ENCODE measurements around the gene MARCHF2. TPM values are rescaled to one million over a fixed set of nuclear protein-coding genes. Genes with fewer than 3 reads are reported as not detected.

MARCHF2 gene
- total and polyA plus RNA-seq, 2 donors (not counting 3 experiments of a cell fraction or from before 2014, with no cell fraction given) = 43.5 to 91.9 TPM

GRCh38 chr19:8391198-8392016 is 21.7 kb upstream of the MARCHF2 start:
- no peaks in the 10 kb centered on the region for H3K9me1 ChIP-seq (replicated peaks; ENCODE audit: control insufficient read depth, extremely low read depth, insufficient read depth, low read length)
- H4K20me1 ChIP-seq (replicated peaks; ENCODE audit: control insufficient read depth, extremely low read depth, insufficient read depth, low read length) = no peaks in the 10 kb centered on the region
- no peak overlapping the region for H3K4me3 ChIP-seq (replicated peaks in 1 of 3; ENCODE audit: insufficient read depth in 1 of 3, low read depth in 1 of 3, low read length in 3 of 3)
- H3K9me3 ChIP-seq (replicated peaks; ENCODE audit: control insufficient read depth, insufficient read depth, low read length) = no peaks in the 10 kb centered on the region
- H3K27ac ChIP-seq (ENCODE audit: insufficient read depth, low read depth, low read length) = no peak overlapping the region
- intact Hi-C loops (cut with micrococcal nuclease) (no loop called here), dilution Hi-C loops (cut with MboI; ENCODE audit: extremely low pct_ligation_motif_present, low sequenced_read_pairs) (no loop called here)
- FAIRE-seq (no peak), DNase-seq (ENCODE audit: low read depth, low spot score) (no peak)
- H3K27me3 ChIP-seq (ENCODE audit: control insufficient read depth in 2 of 2, insufficient read depth in 2 of 2, low read length in 2 of 2) = no peaks in the 10 kb centered on the region
- CTCF ChIA-PET = interaction anchor here (0.9 to 5.0 kb wide), 4 partner anchors 22 to 43 kb away, joined by 3 to 29 read pairs (median 8); partner anchors contain the start of gene MARCHF2
- POLR2A ChIA-PET = interaction anchor here (0.6 to 2.0 kb wide), 11 partner anchors 22 to 122 kb away, joined by 3 to 8 read pairs (median 4); partner anchors contain the start of genes HNRNPM, KANK3, MARCHF2 and ZNF414
- H3K36me3 ChIP-seq (ENCODE audit: control insufficient read depth in 2 of 2, extremely low read depth in 1 of 2, insufficient read depth in 2 of 2, low read length in 2 of 2) = no peaks in the 10 kb centered on the region
- peak overlapping the region; percentile 13 for H3K4me2 ChIP-seq (ENCODE audit: insufficient read depth, low read length)
- TF ChIP-seq, protein P1, sequence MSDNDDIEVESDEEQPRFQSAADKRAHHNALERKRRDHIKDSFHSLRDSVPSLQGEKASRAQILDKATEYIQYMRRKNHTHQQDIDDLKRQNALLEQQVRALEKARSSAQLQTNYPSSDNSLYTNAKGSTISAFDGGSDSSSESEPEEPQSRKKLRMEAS (IDR thresholded peaks at IDR 0.05; ENCODE audit: insufficient read depth, insufficient read length) = no peak
- no peak for TF ChIP-seq FOS (IDR thresholded peaks at IDR 0.05; ENCODE audit: borderline replicate concordance, insufficient read depth, low read length)
- no peak for TF ChIP-seq MYC (IDR thresholded peaks at IDR 0.05; ENCODE audit: low read depth, low read length)
- TF ChIP-seq CTCF (IDR thresholded peaks at IDR 0.05; ENCODE audit: extremely low read depth in 1 of 2, insufficient read depth in 1 of 2, low read depth in 1 of 2, low read length in 2 of 2) = no peak
- no peak for TF ChIP-seq JUN (IDR thresholded peaks at IDR 0.05; ENCODE audit: borderline replicate concordance, insufficient read depth, insufficient read length, low read depth)
- TF ChIP-seq POLR2AphosphoS5 (IDR thresholded peaks at IDR 0.05; ENCODE audit: insufficient read depth, low read depth, low read length) = no peak
- no peak for TF ChIP-seq POLR2A (IDR thresholded peaks at IDR 0.05; ENCODE audit: low read depth, low read length)
- TF ChIP-seq EZH2 (IDR thresholded peaks at IDR 0.05; ENCODE audit: borderline replicate concordance, low read depth, low read length, severe bottlenecking) = no peak
- no peak for TF ChIP-seq GATA2 (IDR thresholded peaks at IDR 0.05; ENCODE audit: insufficient read depth, insufficient read length, low read depth, low read length)
- peaks cover 41% of the 10 kb centered on the region for H3K79me2 ChIP-seq (ENCODE audit: control insufficient read depth, insufficient read depth, low read length)
- H3K4me1 ChIP-seq (ENCODE audit: control insufficient read depth, extremely low read depth, insufficient read depth, low read length) = peaks cover 29% of the 10 kb centered on the region
- H3K9ac ChIP-seq (replicated peaks; ENCODE audit: extremely low read depth, insufficient read depth, low read length) = no peak overlapping the region
- TSS peak; percentile 23 for BruUV-seq (replicated peaks)
- no peak overlapping the region for H2AFZ ChIP-seq (ENCODE audit: low read depth, low read length)
